GM21717 (cell line): ENCODE measurements around the gene PREX1.
"Not testable (repeated sequence)": the region's sequence is repeated elsewhere in the genome, so short reads cannot be mapped to it uniquely, and the experiment has no call there.

Experiments used
- ATAC-seq: cut with Tn5 transposase; IDR thresholded peaks from one replicate; pipeline ENCODE4 v1.9.1; 2021; ENCODE audit warnings: mild to moderate bottlenecking, moderate library complexity; ENCODE audit not compliant: unreplicated experiment

The PREX1 gene

GRCh38 chr20:48812600-48813445 is 15.0 kb downstream of the PREX1 start:
- no peak for ATAC-seq

GRCh38 chr20:48812114-48812513 is 15.7 kb downstream of the PREX1 start:
- not testable (repeated sequence) for ATAC-seq

DNA sequence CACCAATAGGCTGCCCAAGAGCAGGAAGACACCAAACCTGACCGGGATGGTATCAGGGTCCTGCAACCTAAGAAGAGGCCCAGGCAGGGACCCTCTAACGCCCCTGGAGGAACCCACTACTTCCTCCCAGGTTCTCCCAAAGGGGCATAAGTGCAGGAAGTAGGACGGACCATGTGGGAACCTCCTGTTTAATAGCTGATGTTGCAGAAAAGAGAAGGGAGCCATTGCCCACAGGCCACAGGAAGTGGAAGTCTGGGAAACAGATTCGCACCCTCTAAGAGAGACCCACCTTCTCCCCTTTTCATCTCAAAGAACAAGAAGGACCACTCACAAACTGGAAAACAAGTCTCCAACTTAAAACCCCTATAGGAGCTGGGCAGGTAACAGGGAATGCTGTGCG is 18.1 kb downstream of the PREX1 start:
- ATAC-seq, result no peak

GRCh38 chr20:48808382-48809034 is 19.3 kb downstream of the PREX1 start:
- no peak for ATAC-seq

GRCh38 chr20:48807586-48808381 is 20.0 kb downstream of the PREX1 start:
- ATAC-seq, result no peak

DNA sequence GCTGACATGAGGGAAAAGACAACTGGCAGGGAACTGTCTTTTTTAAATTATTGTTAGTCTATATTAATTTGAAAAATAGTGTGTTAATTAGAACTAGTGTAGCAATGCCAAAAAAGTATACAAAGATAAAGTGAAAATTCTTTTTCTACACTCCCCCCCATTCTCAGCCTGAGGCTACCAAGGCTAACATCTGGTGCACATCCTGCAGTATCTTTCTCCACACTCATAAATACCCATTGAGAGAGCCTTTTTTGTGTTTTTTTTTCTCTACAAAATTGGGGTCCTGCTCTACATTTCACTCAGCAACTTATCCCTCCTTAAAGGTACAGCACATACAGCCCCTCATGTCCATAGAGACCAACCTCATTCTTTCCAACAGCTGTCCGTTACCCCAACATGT is 20.7 kb downstream of the PREX1 start:
- ATAC-seq, result no peak

GRCh38 chr20:48805716-48806115 is 22.1 kb downstream of the PREX1 start:
- ATAC-seq, result no peak

DNA sequence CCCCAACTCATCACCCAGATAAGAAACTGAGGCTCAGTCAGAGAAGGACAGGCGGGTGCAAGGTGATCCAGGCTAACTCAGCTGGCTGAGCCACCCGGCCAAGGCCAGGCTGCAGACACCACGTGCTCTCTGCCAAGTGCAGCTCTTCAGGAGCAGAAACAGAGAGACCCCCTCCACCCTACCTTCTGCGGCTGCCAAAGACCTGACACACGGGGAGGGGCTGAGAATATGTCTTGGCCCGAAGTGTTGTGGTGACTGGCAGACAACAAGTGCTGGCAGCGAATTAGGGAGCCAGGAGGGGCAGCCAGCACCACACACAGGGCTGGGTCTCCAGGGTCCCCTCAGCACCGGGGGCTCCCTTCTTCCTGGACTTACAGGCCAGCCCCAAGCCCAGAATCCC is 22.5 kb downstream of the PREX1 start:
- ATAC-seq, result no peak

GRCh38 chr20:48804300-48804980 is 23.4 kb downstream of the PREX1 start:
- ATAC-seq, result no peak

- ATAC-seq, result no peak
Observed at GRCh38 chr20:48803176-48804053, 24.4 kb downstream of the PREX1 start.

DNA sequence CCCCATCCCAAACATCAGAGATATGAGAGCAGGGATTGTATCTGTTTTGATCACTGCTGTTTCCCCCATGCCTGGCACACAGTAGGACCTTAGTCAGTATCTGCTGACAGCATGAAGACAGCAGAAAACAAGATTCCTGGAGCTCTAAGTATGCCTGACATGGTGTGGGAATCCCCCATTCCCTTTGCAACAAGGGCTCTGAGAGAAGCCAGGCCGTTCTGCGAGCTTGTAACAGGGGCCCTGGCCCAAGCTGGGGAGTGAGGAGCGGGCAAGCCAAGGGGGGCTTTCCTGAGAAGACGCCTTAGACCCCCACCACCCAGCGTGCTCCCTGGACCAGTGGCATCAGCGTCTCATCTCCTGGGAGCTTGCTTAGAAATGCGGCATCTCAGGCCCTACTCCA is 25.2 kb downstream of the PREX1 start:
- no peak for ATAC-seq

- no peak for ATAC-seq
Observed at GRCh38 chr20:48802216-48802615, 25.6 kb downstream of the PREX1 start.

DNA sequence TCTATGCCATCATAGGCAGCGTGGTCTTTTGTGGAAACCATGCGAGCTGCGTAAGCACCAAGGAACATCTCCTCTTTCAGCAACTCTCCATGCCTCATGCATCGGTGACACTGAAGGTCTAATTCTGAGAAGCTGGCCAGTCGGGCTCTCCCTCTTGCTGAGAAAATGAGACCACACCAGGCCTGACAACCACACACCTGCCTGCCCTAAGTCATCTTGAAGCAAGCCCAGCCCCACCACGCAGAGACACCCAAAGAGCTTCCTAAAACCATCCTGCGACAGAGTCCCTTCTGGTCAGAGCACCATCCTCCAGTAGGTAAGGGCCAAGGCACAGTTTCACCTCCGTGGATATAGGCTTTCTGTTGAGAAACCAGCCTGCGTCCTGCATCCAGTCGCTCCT is 26.6 kb downstream of the PREX1 start:
- no peak for ATAC-seq

GRCh38 chr20:48800177-48800576 is 27.6 kb downstream of the PREX1 start:
- ATAC-seq, result no peak

GRCh38 chr20:48799328-48800105 is 28.3 kb downstream of the PREX1 start:
- ATAC-seq, result no peak

DNA sequence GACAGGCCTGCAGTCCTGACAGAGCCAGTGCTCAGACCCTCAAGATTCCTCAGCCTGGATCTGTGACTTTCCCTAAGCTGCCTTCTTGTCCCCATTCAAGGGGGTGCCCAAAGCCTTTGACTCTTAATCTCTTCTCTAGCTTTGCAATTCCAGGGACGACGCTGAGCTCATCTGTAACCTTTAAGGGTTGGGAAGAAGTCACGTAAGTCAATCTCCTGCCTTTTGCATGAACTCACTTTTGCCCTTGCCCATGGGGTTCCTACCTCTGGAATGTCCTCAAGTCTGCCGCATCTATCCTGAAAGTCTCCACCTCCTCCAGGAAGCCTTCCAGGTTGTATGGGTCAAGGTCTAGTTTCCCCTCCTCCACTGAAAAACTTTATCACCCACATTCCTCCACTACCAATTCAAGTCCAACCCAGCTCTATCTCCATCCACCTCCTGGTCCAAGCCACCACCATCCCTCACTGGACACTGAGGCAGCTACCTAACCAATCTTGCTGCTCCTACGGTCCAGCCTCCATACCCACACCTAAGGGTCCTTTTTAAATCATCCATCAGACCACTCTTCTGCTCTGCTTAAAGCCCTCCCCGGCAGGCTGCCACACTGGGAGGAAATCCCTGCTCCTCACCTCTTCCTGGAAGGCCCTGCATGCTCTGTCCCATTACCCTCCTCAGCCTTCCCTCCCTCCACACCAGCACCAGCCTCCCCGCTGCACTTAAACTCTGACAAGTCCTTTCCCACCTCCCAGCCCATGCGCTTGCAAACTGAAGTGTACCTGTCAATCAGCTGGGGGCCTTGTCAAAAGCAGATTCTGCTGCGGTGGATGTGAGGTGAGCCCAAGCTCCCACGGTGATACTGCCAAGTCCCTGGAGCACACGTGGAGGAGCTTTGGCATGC is 29.7 kb downstream of the PREX1 start:
- no peak for ATAC-seq

- no peak for ATAC-seq
Observed at GRCh38 chr20:48797275-48797825, 30.4 kb downstream of the PREX1 start.

GRCh38 chr20:48795732-48796131 is 32.1 kb downstream of the PREX1 start:
- ATAC-seq, result no peak
